Cardiac atrium fibroblast (primary cell): ENCODE measurements around the gene ABHD6. TPM values are rescaled to one million over a fixed set of nuclear protein-coding genes. Genes with fewer than 3 reads are reported as not detected.

Source experiments
- total RNA-seq: library from RNA; depleted of rRNA; stranded (reverse); fragments of >200 nt; gene quantifications from 2 replicates; pipeline ENCODE4 v1.2.3, GENCODE V29; 2015

Gene ABHD6
- total RNA-seq: 5.5 and 6.1 TPM in 2 replicates

GRCh38 chr3:58237238-58237940 is at the start of gene ABHD6:
TSS of gene ABHD6 (plus strand) at chr3:58237792. CDS start at chr3:58256587, 18,795 bp downstream.

GRCh38 chr3:58210761-58211460 is 26.7 kb upstream of the ABHD6 start, which contains the start of gene DNASE1L3:
TSS of gene DNASE1L3 (minus strand) at chr3:58210972. CDS start at chr3:58210906, 66 bp downstream.

GRCh38 chr3:58305882-58306711 is 68.5 kb downstream of the ABHD6 start, which contains the start of the genes HTD2 and RPP14:
TSS of gene HTD2 (plus strand) at chr3:58306520. CDS start at chr3:58317614, 11,094 bp downstream.
TSS of gene RPP14 (plus strand) at chr3:58306245. CDS start at chr3:58310330, 4,085 bp downstream.

GRCh38 chr3:58332575-58333188 is 95.1 kb downstream of the ABHD6 start, which contains the start of gene PXK:
TSS of gene PXK (plus strand) at chr3:58332892. CDS start at chr3:58332989, 97 bp downstream.

Other genes with a start within 250 kb of the ABHD6 start
- 56.9 and 74.2 TPM in 2 replicates for gene FLNB, start 229.4 kb upstream of the ABHD6 start, total RNA-seq
- gene DNASE1L3, start 26.8 kb upstream of the ABHD6 start, total RNA-seq: 0.97 and 2.2 TPM in 2 replicates
- 10.7 and 17.5 TPM in 2 replicates for gene RPP14, start 68.5 kb downstream of the ABHD6 start, total RNA-seq
- 4.0 and 9.4 TPM in 2 replicates for gene HTD2, start 68.7 kb downstream of the ABHD6 start, total RNA-seq
- 21.9 and 25.6 TPM in 2 replicates for gene PXK, start 95.1 kb downstream of the ABHD6 start, total RNA-seq
- 105 and 116 TPM in 2 replicates for gene PDHB, start 196.0 kb downstream of the ABHD6 start, total RNA-seq